Thyroid gland (tissue), 4 donors: ENCODE results near the gene FBXO31.

ENCODE experiments used
- CTCF ChIP-seq, 6 experiments: fragments of 200-600 bp in 3 of 6; fragments of 450-650 bp in 3 of 6; sonication (generic) in 3 of 6; IDR thresholded peaks; one replicate each; pipeline ENCODE4 v1.5.1; 2016 to 2019; ENCODE audit warnings: antibody characterized with exemption in 6 of 6, mild to moderate bottlenecking in 2 of 6, inconsistent platforms in 1 of 6, moderate library complexity in 1 of 6
- POLR2A ChIP-seq, 2 donors: fragments of 450-650 bp; IDR thresholded peaks; one replicate each; pipeline ENCODE4 v1.6.1; 2017; ENCODE audit warnings: antibody characterized with exemption in 2 of 2, mild to moderate bottlenecking in 2 of 2, moderate library complexity in 1 of 2

GRCh38 chr16:87322833-87323726 lies 60.5 kb downstream of the FBXO31 start:
- no peak for TF ChIP-seq CTCF (IDR thresholded peaks at IDR 0.05)
- no peak for TF ChIP-seq POLR2A (IDR thresholded peaks at IDR 0.05)
